ENCODE data around the gene FAR2. TPM values are rescaled to one million over a fixed set of nuclear protein-coding genes. Genes with fewer than 3 reads are reported as not detected.

Gene FAR2
- total RNA-seq, 3 donors from 2014 or later: 39.7 to 93.0 (median 72.2) TPM

DNA sequence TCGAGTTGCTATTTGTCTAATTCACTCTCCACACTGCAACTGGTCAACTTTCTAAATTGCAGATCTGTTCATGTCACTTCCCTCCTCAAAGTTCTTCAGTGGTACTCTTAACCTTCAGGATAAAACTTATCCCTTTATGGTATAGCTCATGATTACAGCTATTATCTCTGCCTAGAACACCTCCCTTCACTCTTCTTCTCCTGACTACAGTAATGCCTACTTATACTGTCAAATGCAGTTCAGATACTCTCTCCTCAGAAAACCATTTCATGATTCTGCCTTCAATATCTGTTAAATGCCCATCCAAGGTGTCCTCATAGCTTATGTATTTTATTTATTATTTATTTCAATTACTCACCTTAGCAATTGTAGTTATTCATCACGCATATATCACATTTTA, 85.5 kb downstream of the FAR2 start:
- no peaks in the 10 kb centered on the region for H3K4me1 ChIP-seq (ENCODE audit: low read depth)
- no peak for ATAC-seq
- H3K4me3 ChIP-seq: no peak overlapping the region
- no peak for DNase-seq
- no peaks in the 10 kb centered on the region for H3K36me3 ChIP-seq (ENCODE audit: low read depth)
- H3K9me3 ChIP-seq: no peaks in the 10 kb centered on the region
- intact Hi-C loops (cut with DNase I, micrococcal nuclease): no loop called here
- TF ChIP-seq, protein P1, sequence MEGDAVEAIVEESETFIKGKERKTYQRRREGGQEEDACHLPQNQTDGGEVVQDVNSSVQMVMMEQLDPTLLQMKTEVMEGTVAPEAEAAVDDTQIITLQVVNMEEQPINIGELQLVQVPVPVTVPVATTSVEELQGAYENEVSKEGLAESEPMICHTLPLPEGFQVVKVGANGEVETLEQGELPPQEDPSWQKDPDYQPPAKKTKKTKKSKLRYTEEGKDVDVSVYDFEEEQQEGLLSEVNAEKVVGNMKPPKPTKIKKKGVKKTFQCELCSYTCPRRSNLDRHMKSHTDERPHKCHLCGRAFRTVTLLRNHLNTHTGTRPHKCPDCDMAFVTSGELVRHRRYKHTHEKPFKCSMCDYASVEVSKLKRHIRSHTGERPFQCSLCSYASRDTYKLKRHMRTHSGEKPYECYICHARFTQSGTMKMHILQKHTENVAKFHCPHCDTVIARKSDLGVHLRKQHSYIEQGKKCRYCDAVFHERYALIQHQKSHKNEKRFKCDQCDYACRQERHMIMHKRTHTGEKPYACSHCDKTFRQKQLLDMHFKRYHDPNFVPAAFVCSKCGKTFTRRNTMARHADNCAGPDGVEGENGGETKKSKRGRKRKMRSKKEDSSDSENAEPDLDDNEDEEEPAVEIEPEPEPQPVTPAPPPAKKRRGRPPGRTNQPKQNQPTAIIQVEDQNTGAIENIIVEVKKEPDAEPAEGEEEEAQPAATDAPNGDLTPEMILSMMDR (IDR thresholded peaks at IDR 0.05): no peak

DNA sequence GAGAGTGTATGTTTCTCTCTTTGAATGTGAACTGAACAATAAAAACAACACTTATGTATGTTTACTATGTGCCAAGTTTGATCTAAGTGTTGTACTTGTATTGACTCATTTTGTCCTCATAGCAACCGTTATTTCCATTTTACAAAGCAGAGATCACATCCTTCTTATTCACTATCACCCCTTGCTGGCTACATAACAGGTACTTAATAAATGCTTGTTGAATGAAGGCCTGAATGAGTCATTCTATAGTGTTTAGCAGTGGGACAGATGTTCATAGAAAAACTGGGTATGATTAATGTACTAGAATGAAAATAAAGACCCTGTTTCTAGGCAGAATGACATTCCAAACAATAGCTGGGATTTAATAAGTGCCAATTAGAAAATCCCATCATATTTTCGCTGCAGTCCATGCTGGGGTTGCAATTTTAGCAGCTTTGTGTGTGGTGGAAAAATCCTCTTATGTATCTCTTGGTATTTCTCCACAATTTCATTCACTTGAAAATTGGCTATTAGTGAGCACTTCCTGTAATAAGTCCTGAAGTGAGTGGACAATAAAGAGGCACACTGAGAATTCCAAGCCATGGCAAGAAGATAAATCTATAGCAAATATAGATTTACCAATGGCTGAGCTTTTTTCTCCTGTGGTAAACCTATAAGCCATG, 86.0 kb downstream of the FAR2 start:
- Histone ChIP-seq H3K4me3 (no peak overlapping the region), H3K9me3 (no peaks in the 10 kb centered on the region), H3K36me3 (ENCODE audit: low read depth) (no peaks in the 10 kb centered on the region), H3K4me1 (ENCODE audit: low read depth) (no peaks in the 10 kb centered on the region)
- TF ChIP-seq, protein P1 (IDR thresholded peaks at IDR 0.05): no peak
- intact Hi-C loops (cut with DNase I, micrococcal nuclease): no loop called here
- DNase-seq (no peak), ATAC-seq (no peak)

DNA sequence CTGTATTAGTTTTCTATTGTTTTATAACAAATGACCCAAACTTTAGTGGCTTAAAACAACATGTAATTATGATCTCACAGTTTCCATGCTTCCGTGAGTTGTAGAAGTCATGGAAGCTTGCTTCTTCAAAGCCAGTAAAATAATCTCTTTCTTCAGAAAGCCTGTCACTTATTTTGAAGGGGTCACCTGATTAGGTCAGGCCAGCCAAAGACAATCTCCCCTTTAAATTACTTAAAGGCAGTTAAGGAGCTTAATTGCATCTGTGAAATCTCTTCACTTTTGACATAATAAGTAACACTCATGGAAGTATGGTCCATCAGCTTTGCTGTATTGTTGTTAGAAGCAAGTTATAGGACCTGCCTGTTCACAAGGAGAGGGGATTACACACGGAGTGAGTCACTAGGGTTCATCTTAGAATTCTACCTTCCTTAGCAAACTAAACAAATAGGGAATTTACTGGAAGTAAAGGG, 89.8 kb downstream of the FAR2 start:
- H3K9me3 ChIP-seq: no peaks in the 10 kb centered on the region
- H3K36me3 ChIP-seq (ENCODE audit: low read depth): no peaks in the 10 kb centered on the region
- no peak overlapping the region for H3K4me3 ChIP-seq
- intact Hi-C loops (cut with DNase I, micrococcal nuclease): no loop called here
- DNase-seq (no peak), ATAC-seq (no peak)
- TF ChIP-seq, protein P1 (IDR thresholded peaks at IDR 0.05): no peak
- peaks cover 25% of the 10 kb centered on the region for H3K4me1 ChIP-seq (ENCODE audit: low read depth)

DNA sequence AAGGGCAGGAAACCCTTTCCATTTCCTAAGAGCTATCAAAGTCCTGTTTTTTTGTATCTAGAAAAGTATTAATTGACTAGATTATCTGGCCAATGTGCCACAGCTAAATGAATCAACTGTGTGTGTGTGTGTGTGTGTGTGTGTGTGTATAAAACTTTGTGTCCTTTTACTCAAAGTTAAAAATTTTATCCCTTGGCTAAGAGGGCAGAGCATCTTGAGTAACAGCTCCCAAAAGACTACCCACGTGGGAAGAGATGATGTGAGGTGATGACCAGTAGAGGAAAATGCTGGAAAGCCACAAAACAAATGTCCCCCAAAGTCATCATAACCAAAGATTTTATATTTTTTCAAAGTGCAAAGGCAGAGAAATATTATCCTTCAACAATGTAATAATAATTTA, 90.3 kb downstream of the FAR2 start:
- Histone ChIP-seq H3K4me1 (ENCODE audit: low read depth) (peaks cover 25% of the 10 kb centered on the region), H3K4me3 (no peak overlapping the region), H3K9me3 (no peaks in the 10 kb centered on the region), H3K36me3 (ENCODE audit: low read depth) (no peaks in the 10 kb centered on the region)
- intact Hi-C loops (cut with DNase I, micrococcal nuclease): no loop called here
- TF ChIP-seq, protein P1 (IDR thresholded peaks at IDR 0.05): no peak
- DNase-seq (no peak), ATAC-seq (no peak)

DNA sequence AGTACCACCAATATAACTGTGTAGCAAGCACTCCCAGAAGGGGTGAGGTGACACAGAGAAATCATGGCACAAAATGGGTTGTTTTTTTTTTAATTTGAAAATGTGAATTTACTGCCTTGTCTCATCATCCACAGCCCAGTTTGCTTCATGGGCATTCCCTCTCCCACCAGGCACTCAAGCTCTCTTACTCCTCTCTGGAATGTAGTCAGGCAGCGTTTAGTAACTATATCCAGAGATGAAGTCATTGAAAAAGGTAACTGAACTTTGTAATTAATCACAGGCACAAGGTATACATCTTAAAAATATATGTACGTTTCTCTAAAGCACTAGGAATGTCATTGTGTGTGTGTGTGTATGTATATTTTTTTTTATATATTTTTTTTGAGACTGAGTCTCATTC, 91.4 kb downstream of the FAR2 start:
- intact Hi-C loops (cut with DNase I, micrococcal nuclease): no loop called here
- no peak for ATAC-seq
- no peak for DNase-seq
- H3K9me3 ChIP-seq: no peaks in the 10 kb centered on the region
- H3K4me1 ChIP-seq (ENCODE audit: low read depth): peaks cover 25% of the 10 kb centered on the region
- TF ChIP-seq, protein P1 (IDR thresholded peaks at IDR 0.05): no peak
- no peaks in the 10 kb centered on the region for H3K36me3 ChIP-seq (ENCODE audit: low read depth)
- no peak overlapping the region for H3K4me3 ChIP-seq
